H9 (cell line): ENCODE results near the gene SMNDC1. TPM values are rescaled to one million over a fixed set of nuclear protein-coding genes. Genes with fewer than 3 reads are reported as not detected.

Experiments used
- DNase-seq: peaks from one replicate; pipeline ENCODE4 v3.0.0-alpha.2; 2017
- H2AFZ ChIP-seq: one replicate; pipeline ENCODE4 v1.6.1; 2013; ENCODE audit warnings: mild to moderate bottlenecking, low read length, control low read depth, moderate library complexity
- H2AK5ac ChIP-seq: 2 replicates; pipeline ENCODE4 v1.6.1; 2013; ENCODE audit warnings: low read length, control low read depth, mixed read lengths; ENCODE audit not compliant: insufficient read length
- H2BK120ac ChIP-seq: one replicate; pipeline ENCODE4 v1.6.1; 2013; ENCODE audit warnings: low read depth, mild to moderate bottlenecking, low read length, control low read depth, inconsistent platforms; ENCODE audit not compliant: poor library complexity, severe bottlenecking
- H2BK12ac ChIP-seq: 2 replicates; pipeline ENCODE4 v1.6.1; 2013; ENCODE audit warnings: low read length, control low read depth, mixed read lengths, low read depth; ENCODE audit not compliant: insufficient read length
- H2BK15ac ChIP-seq: 2 replicates; pipeline ENCODE4 v1.6.1; 2013; ENCODE audit warnings: low read depth, low read length, control low read depth
- H2BK20ac ChIP-seq: one replicate; pipeline ENCODE4 v1.6.1; 2013; ENCODE audit warnings: low read depth, mild to moderate bottlenecking, low read length, control low read depth, inconsistent platforms; ENCODE audit not compliant: poor library complexity, severe bottlenecking
- H2BK5ac ChIP-seq: 2 replicates; pipeline ENCODE4 v1.6.1; 2013; ENCODE audit warnings: low read length, control low read depth, mixed read lengths; ENCODE audit not compliant: insufficient read length
- H3K14ac ChIP-seq: 2 replicates; pipeline ENCODE4 v1.6.1; 2013; ENCODE audit warnings: low read length, control low read depth; ENCODE audit not compliant: insufficient read depth
- H3K18ac ChIP-seq: 2 replicates; pipeline ENCODE4 v1.6.1; 2013; ENCODE audit warnings: low read depth, mild to moderate bottlenecking, mixed read lengths, low read length, control low read depth; ENCODE audit not compliant: insufficient read length
- H3K23ac ChIP-seq: 2 replicates; pipeline ENCODE4 v1.6.1; 2013; ENCODE audit warnings: low read length, control low read depth, mixed read lengths, low read depth; ENCODE audit not compliant: insufficient read length
- H3K23me2 ChIP-seq: 2 replicates; pipeline ENCODE4 v1.6.1; 2013; ENCODE audit warnings: low read depth, mild to moderate bottlenecking, mixed read lengths, low read length, control low read depth; ENCODE audit not compliant: insufficient read length, poor library complexity, severe bottlenecking
- H3K27ac ChIP-seq: 2 replicates; pipeline ENCODE4 v1.5.1; 2013; ENCODE audit warnings: low read length, control low read depth, mixed read lengths, low read depth; ENCODE audit not compliant: insufficient read length
- H3K27me3 ChIP-seq: 2 replicates; pipeline ENCODE4 v1.6.1; 2013; ENCODE audit warnings: low read length, control low read depth, inconsistent platforms; ENCODE audit not compliant: insufficient read depth
- H3K4ac ChIP-seq: 2 replicates; pipeline ENCODE4 v1.6.1; 2013; ENCODE audit warnings: low read depth, mild to moderate bottlenecking, control low read depth, inconsistent platforms, low read length, moderate library complexity
- H3K4me1 ChIP-seq: 2 replicates; pipeline ENCODE4 v1.6.1; 2013; ENCODE audit warnings: low read length, control low read depth, inconsistent platforms; ENCODE audit not compliant: insufficient read depth
- H3K4me2 ChIP-seq: 2 replicates; pipeline ENCODE4 v1.6.1; 2013; ENCODE audit warnings: low read length, control low read depth, mixed read lengths; ENCODE audit not compliant: insufficient read length, insufficient read depth
- H3K56ac ChIP-seq: 2 replicates; pipeline ENCODE4 v1.6.1; 2013; ENCODE audit warnings: low read depth, mild to moderate bottlenecking, mixed read lengths, low read length, control low read depth; ENCODE audit not compliant: insufficient read length
- H3K79me1 ChIP-seq: 2 replicates; pipeline ENCODE4 v1.6.1; 2013; ENCODE audit warnings: low read depth, mild to moderate bottlenecking, moderate library complexity, low read length, control low read depth, inconsistent platforms; ENCODE audit not compliant: insufficient read depth, poor library complexity, severe bottlenecking
- H3K79me2 ChIP-seq: 2 replicates; pipeline ENCODE4 v1.6.1; 2013; ENCODE audit warnings: low read length, control low read depth, inconsistent platforms; ENCODE audit not compliant: insufficient read depth
- H3K9ac ChIP-seq: 2 replicates; pipeline ENCODE4 v1.6.1; 2013; ENCODE audit warnings: low read length, control low read depth, mixed read lengths; ENCODE audit not compliant: insufficient read length; ENCODE audit errors: extremely low read depth
- H3K9me3 ChIP-seq: one replicate; pipeline ENCODE4 v1.6.1; 2013; ENCODE audit warnings: low read depth, low read length, inconsistent platforms; ENCODE audit not compliant: control insufficient read depth
- H3T11ph ChIP-seq: one replicate; pipeline ENCODE4 v1.6.1; 2013; ENCODE audit warnings: mild to moderate bottlenecking, low read length, control low read depth, inconsistent platforms
- H4K20me1 ChIP-seq: one replicate; pipeline ENCODE4 v1.6.1; 2013; ENCODE audit not compliant: control insufficient read depth, insufficient read length, insufficient read depth
- H4K5ac ChIP-seq: 2 replicates; pipeline ENCODE4 v1.6.1; 2013; ENCODE audit warnings: low read depth, mild to moderate bottlenecking, mixed read lengths, low read length, control low read depth; ENCODE audit not compliant: insufficient read length
- H4K8ac ChIP-seq: replicated peaks from 2 replicates; pipeline ENCODE4 v1.6.1; 2013; ENCODE audit warnings: low read length, control low read depth, mixed read lengths, low read depth; ENCODE audit not compliant: insufficient read length
- H4K91ac ChIP-seq: 2 replicates; pipeline ENCODE4 v1.6.1; 2013; ENCODE audit warnings: low read depth, mild to moderate bottlenecking, moderate library complexity, mixed read lengths, low read length, control low read depth; ENCODE audit not compliant: insufficient read length
- H3K27ac Mint-ChIP-seq, 3 experiments: 2 replicates in 2 of 3; 3 replicates in 1 of 3; pipeline ENCODE4 v1.8.0; 2020 to 2021; ENCODE audit warnings: mixed read lengths in 3 of 3, mild to moderate bottlenecking in 1 of 3, moderate library complexity in 1 of 3
- H3K27me3 Mint-ChIP-seq: 2 replicates; pipeline ENCODE4 v1.8.0; 2021; ENCODE audit warnings: low read depth, mild to moderate bottlenecking, moderate library complexity, mixed read lengths
- H3K36me3 Mint-ChIP-seq, 3 experiments: 2 replicates in 2 of 3; 3 replicates in 1 of 3; pipeline ENCODE4 v1.8.0; 2020 to 2021; ENCODE audit warnings: low read depth in 3 of 3, mixed read lengths in 3 of 3; ENCODE audit not compliant: insufficient read depth in 1 of 3
- H3K4me1 Mint-ChIP-seq, 2 experiments: 2 replicates each; pipeline ENCODE4 v1.8.0; 2020; ENCODE audit warnings: mixed read lengths in 2 of 2
- H3K4me3 Mint-ChIP-seq, 2 experiments: 2 replicates in 1 of 2; 3 replicates in 1 of 2; pipeline ENCODE4 v1.8.0; 2020 to 2021; ENCODE audit warnings: mild to moderate bottlenecking in 2 of 2, mixed read lengths in 2 of 2, moderate library complexity in 1 of 2
- H3K9me3 Mint-ChIP-seq, 2 experiments: 2 replicates in 1 of 2; 3 replicates in 1 of 2; pipeline ENCODE4 v1.8.0; 2020; ENCODE audit warnings: mild to moderate bottlenecking in 2 of 2, mixed read lengths in 2 of 2, moderate library complexity in 1 of 2
- WGBS: extraction: QIAGEN DNeasy Blood & Tissue Kit; methylation state at CpG from one replicate; pipeline ENCODE4 v1.1.7; 2013; ENCODE audit warnings: missing lambda C conversion rate, low lambda C conversion rate, mixed read lengths; ENCODE audit not compliant: insufficient read length; ENCODE audit errors: extremely low coverage; 5-methylcytosine and 5-hydroxymethylcytosine counted together
- total RNA-seq: library from RNA; stranded (reverse); gene quantifications from 2 replicates; pipeline ENCODE4 v1.2.1, GENCODE V29; 2021
- TF ChIP-seq, protein P1 (sequence below): fragments of 200-600 bp; sonication (generic); conservative IDR thresholded peaks from 3 replicates; pipeline ENCODE4 v1.8.0; 2021; ENCODE audit warnings: antibody characterized with exemption, mild to moderate bottlenecking

SMNDC1 gene
- total RNA-seq, 1 experiment from 2014 or later: 55.7 TPM

- Histone ChIP-seq H2BK5ac (no peak overlapping the region), H4K20me1 (no peaks in the 10 kb centered on the region), H4K91ac (no peak overlapping the region), H3K27me3 (no peaks in the 10 kb centered on the region), H3K4ac (no peak overlapping the region), H3K9me3 (no peaks in the 10 kb centered on the region), H4K8ac (no peak overlapping the region), H3K4me2 (no peak overlapping the region), H3K23ac (no peak overlapping the region), H3K14ac (no peak overlapping the region), H2BK120ac (no peak overlapping the region), H3K27ac (no peak overlapping the region), H2BK12ac (no peak overlapping the region), H3K9ac (no peak overlapping the region), H2BK20ac (no peak overlapping the region), H3K4me1 (no peaks in the 10 kb centered on the region), H3K18ac (no peak overlapping the region), H3T11ph (no peak overlapping the region), H4K5ac (no peak overlapping the region), H3K56ac (no peak overlapping the region), H2AFZ (no peak overlapping the region), H2BK15ac (no peak overlapping the region), H2AK5ac (no peak overlapping the region), H3K79me1 (no peaks in the 10 kb centered on the region), H3K23me2 (no peaks in the 10 kb centered on the region), H3K79me2 (no peaks in the 10 kb centered on the region)
- Mint-ChIP-seq H3K36me3 (peaks cover under 1 to 2% (median under 1%) of the 10 kb centered on the region in 3 experiments; a peak in 5 of 7 replicates), H3K4me1 (no peaks in the 10 kb centered on the region), H3K27ac (no peak overlapping the region), H3K4me3 (no peak overlapping the region), H3K27me3 (no peaks in the 10 kb centered on the region), H3K9me3 (peaks cover under 1% of the 10 kb centered on the region in 2 experiments; a peak in 3 of 5 replicates)
- TF ChIP-seq, protein P1, sequence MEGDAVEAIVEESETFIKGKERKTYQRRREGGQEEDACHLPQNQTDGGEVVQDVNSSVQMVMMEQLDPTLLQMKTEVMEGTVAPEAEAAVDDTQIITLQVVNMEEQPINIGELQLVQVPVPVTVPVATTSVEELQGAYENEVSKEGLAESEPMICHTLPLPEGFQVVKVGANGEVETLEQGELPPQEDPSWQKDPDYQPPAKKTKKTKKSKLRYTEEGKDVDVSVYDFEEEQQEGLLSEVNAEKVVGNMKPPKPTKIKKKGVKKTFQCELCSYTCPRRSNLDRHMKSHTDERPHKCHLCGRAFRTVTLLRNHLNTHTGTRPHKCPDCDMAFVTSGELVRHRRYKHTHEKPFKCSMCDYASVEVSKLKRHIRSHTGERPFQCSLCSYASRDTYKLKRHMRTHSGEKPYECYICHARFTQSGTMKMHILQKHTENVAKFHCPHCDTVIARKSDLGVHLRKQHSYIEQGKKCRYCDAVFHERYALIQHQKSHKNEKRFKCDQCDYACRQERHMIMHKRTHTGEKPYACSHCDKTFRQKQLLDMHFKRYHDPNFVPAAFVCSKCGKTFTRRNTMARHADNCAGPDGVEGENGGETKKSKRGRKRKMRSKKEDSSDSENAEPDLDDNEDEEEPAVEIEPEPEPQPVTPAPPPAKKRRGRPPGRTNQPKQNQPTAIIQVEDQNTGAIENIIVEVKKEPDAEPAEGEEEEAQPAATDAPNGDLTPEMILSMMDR: no peak
- WGBS: no CpG with 5 or more reads among the region's 1 CpG
- no peak for DNase-seq
Measured at GRCh38 chr10:110260746-110261477, 43.8 kb downstream of the SMNDC1 start.
